CD4-positive, alpha-beta T cell treated with Interleukin-15 for 4 hours (primary cell): ENCODE data around the gene MAPK4.
"Not testable (repeated sequence)": the region's sequence is repeated elsewhere in the genome, so short reads cannot be mapped to it uniquely, and the experiment has no call there.

Experiments used
- DNase-seq: peaks from one replicate; pipeline ENCODE4 v3.0.0-alpha.2; 2020; ENCODE audit warnings: low spot score

The MAPK4 gene

GRCh38 chr18:50753311-50753710 lies 193.4 kb downstream of the MAPK4 start:
- no peak for DNase-seq

DNA sequence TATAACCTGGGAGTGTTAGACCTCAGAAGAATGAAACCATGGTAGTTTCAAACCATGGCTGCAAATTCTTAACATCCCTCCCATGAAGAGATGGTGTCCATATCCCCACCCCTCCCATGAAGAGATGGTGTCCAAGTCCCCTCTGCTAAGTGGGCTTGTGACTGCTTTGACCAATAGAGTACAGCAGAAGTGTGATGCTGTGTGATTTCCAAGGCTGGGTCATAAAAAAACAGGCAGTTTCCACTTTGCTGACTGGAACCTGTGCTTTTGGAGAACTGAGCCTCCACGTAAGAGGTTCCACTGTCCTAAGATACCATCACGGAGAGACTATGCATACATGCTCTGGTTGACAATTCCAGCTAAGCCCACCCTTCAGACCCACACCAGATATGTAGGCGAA lies 194.4 kb downstream of the MAPK4 start:
- DNase-seq: no peak

DNA sequence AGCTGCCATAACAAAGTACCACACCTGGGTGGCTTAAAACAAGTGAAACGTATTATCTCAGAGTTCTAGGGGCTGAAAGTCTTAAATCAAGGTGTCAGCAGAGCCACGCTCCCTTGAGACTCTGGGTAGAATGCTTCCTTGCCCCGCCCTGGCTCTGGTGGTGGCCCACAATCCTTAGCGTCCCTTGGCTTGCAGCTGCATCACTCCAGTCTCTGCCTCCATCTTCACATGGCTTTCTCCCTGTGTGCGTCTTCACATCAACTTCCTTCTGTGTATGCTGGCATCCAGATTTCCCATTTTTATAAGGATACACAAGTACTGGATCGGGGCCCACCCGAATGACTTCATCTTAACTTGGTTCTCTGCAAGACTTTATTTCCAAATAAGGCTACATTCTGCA lies 197.5 kb downstream of the MAPK4 start:
- DNase-seq: no peak

DNA sequence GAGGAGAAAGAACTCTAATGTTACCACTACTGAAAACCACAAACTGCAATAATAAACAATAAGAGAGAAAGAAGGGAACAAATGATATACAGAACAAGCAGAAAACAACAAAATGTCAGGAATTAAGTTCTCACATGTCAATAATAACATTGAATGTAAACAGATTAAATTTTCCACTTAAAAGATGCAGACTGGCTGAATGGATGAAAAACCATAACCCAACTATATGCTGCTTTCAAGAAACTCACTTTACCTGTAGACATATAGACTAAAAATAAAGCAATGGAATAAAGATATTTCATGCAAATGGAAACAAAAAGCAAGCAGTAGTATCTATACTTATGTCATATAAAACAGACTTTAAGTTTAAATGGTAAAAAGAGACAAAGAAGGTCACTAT lies 209.6 kb downstream of the MAPK4 start:
- no peak for DNase-seq

DNA sequence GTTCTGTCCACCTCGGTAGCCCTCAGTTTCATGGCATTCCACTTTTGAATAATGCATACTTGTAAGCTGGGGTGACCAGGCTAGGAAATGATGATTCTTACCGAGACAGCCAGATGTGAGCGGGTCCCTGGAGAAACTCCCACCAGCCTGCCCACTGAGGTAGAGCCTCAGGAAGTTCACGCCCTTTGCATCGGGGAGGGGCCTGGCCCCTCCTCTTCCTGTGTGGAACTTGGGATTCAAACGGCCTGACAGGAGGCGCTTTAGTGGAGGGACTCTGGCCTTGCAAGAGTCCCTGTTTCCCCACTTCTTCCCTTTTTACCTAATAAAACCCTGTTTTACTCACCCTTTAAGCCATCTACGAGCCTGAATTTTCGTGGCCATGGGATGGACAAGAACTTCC lies 215.3 kb downstream of the MAPK4 start:
- DNase-seq: no peak

GRCh38 chr18:50775726-50776125 lies 215.8 kb downstream of the MAPK4 start:
- no peak for DNase-seq

- no peak for DNase-seq
Observed at GRCh38 chr18:50776383-50776782, 216.5 kb downstream of the MAPK4 start.

DNA sequence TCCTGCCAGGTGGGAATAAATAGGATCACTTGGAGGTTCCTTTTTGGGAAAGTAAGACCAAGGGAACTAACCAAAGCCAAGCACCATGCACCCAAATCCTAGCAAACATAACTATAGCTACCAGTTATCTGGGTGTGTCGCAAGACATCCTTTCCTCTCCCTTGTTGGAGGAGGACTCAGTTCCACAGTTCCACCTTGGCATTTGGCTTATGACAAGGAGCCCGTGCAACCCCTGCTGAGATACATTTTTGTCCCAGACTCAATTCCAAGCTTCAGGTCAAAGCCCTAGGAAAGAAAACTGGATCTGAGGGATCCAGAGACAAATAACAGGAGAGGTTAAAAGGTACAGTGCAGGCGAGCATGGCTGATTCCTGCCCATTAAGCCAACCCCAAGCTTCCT lies 219.1 kb downstream of the MAPK4 start:
- not testable (repeated sequence) for DNase-seq
